GM23338 (cell line): ENCODE results near the gene MAN1C1. TPM values are rescaled to one million over a fixed set of nuclear protein-coding genes. Genes with fewer than 3 reads are reported as not detected.
"Not testable (repeated sequence)": the region's sequence is repeated elsewhere in the genome, so short reads cannot be mapped to it uniquely, and the experiment has no call there.

Source experiments
- ATAC-seq: fragments of 200-7000 bp; cut with Tn5 transposase; 3 replicates; pipeline ENCODE4 v1.9.1; 2020
- DNase-seq: peaks from one replicate; pipeline ENCODE4 v3.0.0-alpha.2; 2015; ENCODE audit warnings: low spot score
- H2AFZ ChIP-seq: fragments of 200-600 bp; sonication (generic); 2 replicates; pipeline ENCODE4 v1.8.0; 2016; ENCODE audit warnings: antibody characterized with exemption, mild to moderate bottlenecking, moderate library complexity
- H3F3A ChIP-seq: fragments of 200-600 bp; sonication (generic); replicated peaks from 2 replicates; pipeline ENCODE4 v1.8.0; 2017; ENCODE audit warnings: antibody characterized with exemption, mixed run types, low read depth
- H3K27ac ChIP-seq: fragments of 200-600 bp; sonication (generic); 2 replicates; pipeline ENCODE4 v1.6.1; 2016; ENCODE audit warnings: low read depth
- H3K27me3 ChIP-seq: fragments of 200-600 bp; sonication (generic); 2 replicates; pipeline ENCODE4 v1.8.0; 2016; ENCODE audit warnings: mild to moderate bottlenecking, mixed run types, moderate library complexity; ENCODE audit not compliant: insufficient read depth
- H3K36me3 ChIP-seq: fragments of 200-600 bp; sonication (generic); 2 replicates; pipeline ENCODE4 v1.8.0; 2016; ENCODE audit warnings: mild to moderate bottlenecking; ENCODE audit not compliant: insufficient read depth
- H3K4me1 ChIP-seq: fragments of 200-600 bp; sonication (generic); 2 replicates; pipeline ENCODE4 v1.8.0; 2016; ENCODE audit warnings: mild to moderate bottlenecking, moderate library complexity; ENCODE audit not compliant: insufficient read depth
- H3K4me2 ChIP-seq: fragments of 200-600 bp; sonication (generic); 2 replicates; pipeline ENCODE4 v1.7.1; 2017; ENCODE audit warnings: mixed run types
- H3K4me3 ChIP-seq: fragments of 200-600 bp; sonication (generic); 2 replicates; pipeline ENCODE4 v1.6.1; 2016; ENCODE audit warnings: mixed run types
- H3K79me2 ChIP-seq: fragments of 200-600 bp; sonication (generic); replicated peaks from 2 replicates; pipeline ENCODE4 v1.8.0; 2017; ENCODE audit warnings: mild to moderate bottlenecking; ENCODE audit not compliant: insufficient read depth
- H3K9me2 ChIP-seq: fragments of 200-600 bp; sonication (generic); 2 replicates; pipeline ENCODE4 v1.8.0; 2017; ENCODE audit not compliant: insufficient read depth
- H4K20me1 ChIP-seq: fragments of 200-600 bp; sonication (generic); replicated peaks from 2 replicates; pipeline ENCODE4 v1.8.0; 2017; ENCODE audit warnings: mild to moderate bottlenecking; ENCODE audit not compliant: insufficient read depth
- H3K27ac Mint-ChIP-seq: 2 replicates; pipeline ENCODE4 v1.8.0; 2020; ENCODE audit warnings: inconsistent platforms, mild to moderate bottlenecking, moderate library complexity, mixed read lengths
- H3K27me3 Mint-ChIP-seq: 3 replicates; pipeline ENCODE4 v1.8.0; 2022; ENCODE audit warnings: low read depth, mild to moderate bottlenecking, moderate library complexity, mixed read lengths, inconsistent platforms; ENCODE audit not compliant: insufficient read depth, poor library complexity
- H3K36me3 Mint-ChIP-seq: 3 replicates; pipeline ENCODE4 v1.8.0; 2021; ENCODE audit warnings: low read depth, mild to moderate bottlenecking, inconsistent platforms, moderate library complexity, mixed read lengths
- H3K4me1 Mint-ChIP-seq: 3 replicates; pipeline ENCODE4 v1.8.0; 2020; ENCODE audit warnings: mild to moderate bottlenecking, inconsistent platforms, mixed read lengths
- H3K4me3 Mint-ChIP-seq: 3 replicates; pipeline ENCODE4 v1.8.0; 2021; ENCODE audit warnings: moderate library complexity, mild to moderate bottlenecking, inconsistent platforms, mixed read lengths
- H3K9me3 Mint-ChIP-seq: 3 replicates; pipeline ENCODE4 v1.8.0; 2020; ENCODE audit warnings: moderate library complexity, mild to moderate bottlenecking, inconsistent platforms, mixed read lengths
- CREB1 ChIP-seq: fragments of 250-450 bp; sonication (Bioruptor Pico); IDR thresholded peaks from 2 replicates; pipeline ENCODE4 v1.5.0; 2020; ENCODE audit warnings: low read depth, mild to moderate bottlenecking, moderate library complexity
- EZH2 ChIP-seq: fragments of 200-600 bp; sonication (generic); IDR thresholded peaks from one replicate; pipeline ENCODE4 v1.8.0; 2017; ENCODE audit warnings: antibody characterized with exemption, mild to moderate bottlenecking, low read depth; ENCODE audit not compliant: unreplicated experiment
- EZH2phosphoT487 ChIP-seq: fragments of 200-600 bp; sonication (generic); IDR thresholded peaks from one replicate; pipeline ENCODE4 v1.8.1; 2018; ENCODE audit warnings: antibody characterized with exemption; ENCODE audit not compliant: unreplicated experiment
- NANOG ChIP-seq: IDR thresholded peaks from 2 replicates; pipeline ENCODE4 v1.6.1; 2016; ENCODE audit warnings: antibody characterized with exemption, borderline replicate concordance
- STAT1 ChIP-seq: IDR thresholded peaks from one replicate; pipeline ENCODE4 v1.6.1; 2016; ENCODE audit warnings: antibody characterized with exemption; ENCODE audit not compliant: unreplicated experiment
- polyA plus RNA-seq: library from polyadenylated mRNA; unstranded; fragments of >200 nt; fragmentation: Nextera tagmentation; extraction: Ambion mirVana; gene quantifications from 2 replicates; pipeline ENCODE4 v1.2.1, GENCODE V29; 2016
- total RNA-seq: library from RNA; depleted of rRNA; stranded (reverse); fragments of >200 nt; shearing (Covaris generic); gene quantifications from 2 replicates; pipeline ENCODE4 v1.2.3, GENCODE V29; 2014
- TF ChIP-seq, protein P1 (sequence below): IDR thresholded peaks from one replicate; pipeline ENCODE4 v1.6.1; 2018; ENCODE audit warnings: antibody characterized with exemption; ENCODE audit not compliant: unreplicated experiment
- TF ChIP-seq, protein P2 (sequence below): IDR thresholded peaks from 2 replicates; pipeline ENCODE4 v1.6.1; 2016; ENCODE audit warnings: antibody characterized with exemption

Gene MAN1C1
- total and polyA plus RNA-seq, 2 experiments from 2014 or later = 5.4 to 13.6 TPM

DNA sequence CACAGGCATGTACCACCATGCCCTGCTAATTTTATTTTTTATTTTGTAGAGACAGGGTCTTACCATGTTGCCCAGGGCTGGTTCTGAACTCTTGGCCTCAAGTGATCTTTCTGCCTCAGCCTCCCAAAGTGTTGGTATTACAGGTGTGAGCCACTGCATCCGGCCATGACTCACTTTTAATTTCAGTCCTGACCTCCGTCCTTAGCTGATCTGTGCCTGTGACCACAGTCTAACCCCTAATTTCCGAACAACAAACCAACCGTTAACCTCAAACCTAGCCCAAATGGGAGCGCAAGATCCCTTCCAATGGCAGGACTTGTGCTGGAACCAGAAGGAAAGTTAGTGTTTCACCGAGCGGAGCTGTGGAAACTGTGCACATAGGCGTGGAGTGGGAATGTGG lies 29.3 kb upstream of the MAN1C1 start:
- Histone ChIP-seq H2AFZ (no peak overlapping the region), H4K20me1 (no peaks in the 10 kb centered on the region), H3K9me2 (no peaks in the 10 kb centered on the region; the same call in 1 of the 2 replicates), H3K4me2 (peak overlapping the region; percentile 70), H3K79me2 (no peaks in the 10 kb centered on the region), H3F3A (peaks cover 23% of the 10 kb centered on the region; the same call in 1 of the 2 replicates), H3K27ac (peak overlapping the region; percentile 79), H3K4me1 (peaks cover 22% of the 10 kb centered on the region), H3K36me3 (no peaks in the 10 kb centered on the region), H3K27me3 (no peaks in the 10 kb centered on the region), H3K4me3 (0 out of 2 replicates have a peak overlapping the region, but pooled peaks have one; percentile 29)
- H3K36me3 Mint-ChIP-seq = no peaks in the 10 kb centered on the region; the same call in 2 of the 3 replicates
- no peak overlapping the region for H3K27ac Mint-ChIP-seq
- DNase-seq = no peak
- H3K4me1 Mint-ChIP-seq = peaks cover 35% of the 10 kb centered on the region
- H3K9me3 Mint-ChIP-seq = no peaks in the 10 kb centered on the region; the same call in 2 of the 3 replicates
- H3K4me3 Mint-ChIP-seq = no peak overlapping the region; the same call in 2 of the 3 replicates
- TF ChIP-seq STAT1 (no peak), EZH2phosphoT487 (no peak), EZH2 (no peak)
- TF ChIP-seq, protein P1, sequence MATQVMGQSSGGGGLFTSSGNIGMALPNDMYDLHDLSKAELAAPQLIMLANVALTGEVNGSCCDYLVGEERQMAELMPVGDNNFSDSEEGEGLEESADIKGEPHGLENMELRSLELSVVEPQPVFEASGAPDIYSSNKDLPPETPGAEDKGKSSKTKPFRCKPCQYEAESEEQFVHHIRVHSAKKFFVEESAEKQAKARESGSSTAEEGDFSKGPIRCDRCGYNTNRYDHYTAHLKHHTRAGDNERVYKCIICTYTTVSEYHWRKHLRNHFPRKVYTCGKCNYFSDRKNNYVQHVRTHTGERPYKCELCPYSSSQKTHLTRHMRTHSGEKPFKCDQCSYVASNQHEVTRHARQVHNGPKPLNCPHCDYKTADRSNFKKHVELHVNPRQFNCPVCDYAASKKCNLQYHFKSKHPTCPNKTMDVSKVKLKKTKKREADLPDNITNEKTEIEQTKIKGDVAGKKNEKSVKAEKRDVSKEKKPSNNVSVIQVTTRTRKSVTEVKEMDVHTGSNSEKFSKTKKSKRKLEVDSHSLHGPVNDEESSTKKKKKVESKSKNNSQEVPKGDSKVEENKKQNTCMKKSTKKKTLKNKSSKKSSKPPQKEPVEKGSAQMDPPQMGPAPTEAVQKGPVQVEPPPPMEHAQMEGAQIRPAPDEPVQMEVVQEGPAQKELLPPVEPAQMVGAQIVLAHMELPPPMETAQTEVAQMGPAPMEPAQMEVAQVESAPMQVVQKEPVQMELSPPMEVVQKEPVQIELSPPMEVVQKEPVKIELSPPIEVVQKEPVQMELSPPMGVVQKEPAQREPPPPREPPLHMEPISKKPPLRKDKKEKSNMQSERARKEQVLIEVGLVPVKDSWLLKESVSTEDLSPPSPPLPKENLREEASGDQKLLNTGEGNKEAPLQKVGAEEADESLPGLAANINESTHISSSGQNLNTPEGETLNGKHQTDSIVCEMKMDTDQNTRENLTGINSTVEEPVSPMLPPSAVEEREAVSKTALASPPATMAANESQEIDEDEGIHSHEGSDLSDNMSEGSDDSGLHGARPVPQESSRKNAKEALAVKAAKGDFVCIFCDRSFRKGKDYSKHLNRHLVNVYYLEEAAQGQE = no peak
- TF ChIP-seq, protein P2, sequence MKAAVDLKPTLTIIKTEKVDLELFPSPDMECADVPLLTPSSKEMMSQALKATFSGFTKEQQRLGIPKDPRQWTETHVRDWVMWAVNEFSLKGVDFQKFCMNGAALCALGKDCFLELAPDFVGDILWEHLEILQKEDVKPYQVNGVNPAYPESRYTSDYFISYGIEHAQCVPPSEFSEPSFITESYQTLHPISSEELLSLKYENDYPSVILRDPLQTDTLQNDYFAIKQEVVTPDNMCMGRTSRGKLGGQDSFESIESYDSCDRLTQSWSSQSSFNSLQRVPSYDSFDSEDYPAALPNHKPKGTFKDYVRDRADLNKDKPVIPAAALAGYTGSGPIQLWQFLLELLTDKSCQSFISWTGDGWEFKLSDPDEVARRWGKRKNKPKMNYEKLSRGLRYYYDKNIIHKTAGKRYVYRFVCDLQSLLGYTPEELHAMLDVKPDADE = no peak
- peaks cover 1% of the 10 kb centered on the region for H3K27me3 Mint-ChIP-seq
- no peak for ATAC-seq

DNA sequence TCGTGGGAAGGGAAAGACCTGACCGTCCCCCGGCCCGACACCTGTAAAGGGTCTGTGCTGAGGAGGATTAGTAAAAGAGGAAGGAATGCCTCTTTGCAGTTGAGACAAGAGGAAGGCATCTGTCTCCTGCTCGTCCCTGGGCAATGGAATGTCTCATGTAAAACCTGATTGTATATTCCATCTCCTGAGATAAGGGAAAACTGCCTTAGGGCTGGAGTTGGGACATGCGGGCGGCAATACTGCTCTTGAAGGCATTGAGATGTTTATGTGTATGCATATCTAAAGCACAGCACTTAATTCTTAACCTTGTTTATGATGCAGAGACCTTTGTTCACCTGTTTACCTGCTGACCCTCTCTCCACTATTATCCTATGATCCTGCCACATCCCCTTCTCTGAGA lies 28.4 kb upstream of the MAN1C1 start:
- Histone ChIP-seq H3K4me2 (peak overlapping the region; percentile 70; the same call in 1 of the 2 replicates), H3K27ac (peak overlapping the region; percentile 92), H3K4me1 (peaks cover 22% of the 10 kb centered on the region), H3F3A (peaks cover 23% of the 10 kb centered on the region; the same call in 1 of the 2 replicates)
- Mint-ChIP-seq H3K27ac (0 out of 2 replicates have a peak overlapping the region, but pooled peaks have one; percentile 82), H3K4me1 (peaks cover 35% of the 10 kb centered on the region)
- not testable (repeated sequence) for H2AFZ ChIP-seq, H3K9me3 Mint-ChIP-seq, H4K20me1 ChIP-seq, H3K27me3 ChIP-seq, H3K4me3 ChIP-seq, H3K27me3 Mint-ChIP-seq, H3K9me2 ChIP-seq, H3K36me3 Mint-ChIP-seq, H3K4me3 Mint-ChIP-seq, ATAC-seq, H3K36me3 ChIP-seq, H3K79me2 ChIP-seq
- TF ChIP-seq CREB1 (CRISPR knock-in tag) (peak; percentile 7; the same call in 1 of the 2 replicates), NANOG (peak; percentile 24; the same call in 1 of the 2 replicates)
- peak; percentile 80 for DNase-seq

DNA sequence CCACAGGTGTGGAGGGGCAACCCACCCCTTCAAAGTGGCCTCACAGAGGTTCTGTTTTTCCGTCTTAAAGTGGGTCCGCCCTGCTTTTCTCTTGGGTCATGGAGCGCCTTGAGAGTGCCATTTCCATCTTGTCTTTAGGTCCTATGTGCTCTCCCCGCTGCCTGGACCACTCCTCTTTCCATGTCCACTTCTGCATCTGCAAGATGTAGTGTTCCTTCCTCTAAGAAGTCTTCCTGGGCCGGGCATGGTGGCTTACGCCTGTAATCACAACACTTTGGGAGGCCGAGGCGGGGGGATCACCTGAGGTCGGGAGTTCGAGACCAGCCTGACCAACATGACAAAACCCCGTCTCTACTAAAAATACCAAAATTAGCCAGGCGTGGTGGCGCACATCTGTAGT lies 27.8 kb upstream of the MAN1C1 start:
- H4K20me1 ChIP-seq, H3K9me2 ChIP-seq, H2AFZ ChIP-seq, H3K9me3 Mint-ChIP-seq, DNase-seq, ATAC-seq, H3K4me3 ChIP-seq, H3K27me3 ChIP-seq, H3K79me2 ChIP-seq, H3K36me3 ChIP-seq, H3K36me3 Mint-ChIP-seq, H3K27me3 Mint-ChIP-seq: not testable (repeated sequence)
- H3K4me3 Mint-ChIP-seq = peak overlapping the region; percentile 6; the same call in 1 of the 3 replicates
- H3K27ac Mint-ChIP-seq = peak overlapping the region; percentile 82
- Histone ChIP-seq H3K27ac (peak overlapping the region; percentile 92), H3K4me2 (peak overlapping the region; percentile 45; the same call in 1 of the 2 replicates), H3F3A (peaks cover 23% of the 10 kb centered on the region; the same call in 1 of the 2 replicates), H3K4me1 (peaks cover 22% of the 10 kb centered on the region)
- H3K4me1 Mint-ChIP-seq = peaks cover 35% of the 10 kb centered on the region
